Lower leg skin (tissue), 3 donors: ENCODE data around the gene CBX4.

Experiments used
- CTCF ChIP-seq, 3 donors: fragments of 450-650 bp; IDR thresholded peaks; one replicate each; pipeline ENCODE4 v1.5.1; 2016; ENCODE audit warnings: antibody characterized with exemption in 3 of 3, mild to moderate bottlenecking in 3 of 3, moderate library complexity in 2 of 3
- POLR2A ChIP-seq, 2 donors: fragments of 450-650 bp; IDR thresholded peaks; one replicate each; pipeline ENCODE4 v1.6.1; 2016 to 2017; ENCODE audit warnings: antibody characterized with exemption in 2 of 2, mild to moderate bottlenecking in 1 of 2, moderate library complexity in 1 of 2

DNA sequence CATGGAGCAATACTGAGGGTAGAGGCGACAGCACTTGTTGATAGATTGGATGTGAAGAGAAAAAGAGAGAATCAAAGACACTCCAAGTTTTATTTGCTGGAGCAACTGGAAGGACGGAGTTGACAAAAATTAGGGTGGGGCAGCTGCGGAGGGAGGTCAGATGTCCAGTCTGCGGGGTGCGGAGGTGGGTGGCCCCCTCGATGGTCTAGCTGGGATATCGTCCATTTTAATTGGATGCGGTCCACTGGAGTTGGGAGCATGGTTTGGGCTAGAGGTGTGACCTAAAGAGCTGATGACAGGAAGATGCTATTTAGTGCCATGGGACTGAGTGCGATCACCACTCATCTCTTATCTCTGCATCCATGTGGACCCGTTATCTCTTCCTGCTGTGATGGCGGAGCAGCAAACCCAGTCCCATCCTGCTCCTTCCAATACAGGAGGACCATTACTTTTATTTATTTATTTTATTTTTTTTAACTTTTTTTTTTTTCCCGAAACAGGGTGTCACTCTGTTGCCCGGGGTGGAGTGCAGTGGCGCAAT, 48.3 kb upstream of the CBX4 start:
- no peak for TF ChIP-seq CTCF (IDR thresholded peaks at IDR 0.05)
- no peak for TF ChIP-seq POLR2A (IDR thresholded peaks at IDR 0.05)
